C4-2B (cell line): ENCODE results near the gene TF.

Experiments used
- CTCF ChIP-seq: fragments of 450-650 bp; conservative IDR thresholded peaks from 2 replicates; pipeline ENCODE4 v1.5.1; 2017; ENCODE audit warnings: mild to moderate bottlenecking
- ZFX ChIP-seq: fragments of 450-650 bp; IDR thresholded peaks from 2 replicates; pipeline ENCODE4 v1.6.1; 2017

GRCh38 chr3:133821767-133822638, 75.8 kb downstream of the TF start:
- TF ChIP-seq CTCF (no peak), ZFX (no peak)
